PFSK-1 (cell line): ENCODE results near the gene LRRIQ1.

ENCODE experiments used
- FOXP2 ChIP-seq: optimal IDR thresholded peaks from 2 replicates; pipeline ENCODE3; 2011; ENCODE audit warnings: borderline replicate concordance, control low read depth, inconsistent platforms; ENCODE audit not compliant: insufficient read depth; ENCODE audit errors: extremely low read length, extremely low read depth
- POLR2AphosphoS5 ChIP-seq: IDR thresholded peaks from 2 replicates; pipeline ENCODE4 v1.6.1; 2012; ENCODE audit warnings: low read depth, mild to moderate bottlenecking, control low read depth, low read length, moderate library complexity
- REST ChIP-seq, 2 experiments: IDR thresholded peaks; 2 replicates each; pipeline versions ENCODE4 v1.6.1 to v1.8.0; 2011 to 2012; ENCODE audit warnings: low read depth in 2 of 2, low read length in 2 of 2, control low read depth in 1 of 2, inconsistent platforms in 1 of 2, mild to moderate bottlenecking in 1 of 2, moderate library complexity in 1 of 2; ENCODE audit not compliant: insufficient read depth in 1 of 2
- SIN3A ChIP-seq: IDR thresholded peaks from 2 replicates; pipeline ENCODE4 v1.6.1; 2012; ENCODE audit warnings: mild to moderate bottlenecking, low read length, moderate library complexity, borderline replicate concordance; ENCODE audit not compliant: insufficient read depth
- TAF1 ChIP-seq: IDR thresholded peaks from 2 replicates; pipeline ENCODE4 v1.6.1; 2012; ENCODE audit warnings: low read length, control low read depth, borderline replicate concordance; ENCODE audit not compliant: insufficient read depth

Gene LRRIQ1

GRCh38 chr12:85072826-85073225 is 36.7 kb downstream of the LRRIQ1 start:
- no peak for TF ChIP-seq POLR2AphosphoS5
- TF ChIP-seq SIN3A, result no peak
- TF ChIP-seq REST (IDR thresholded peaks at IDR 0.05; ENCODE audit: insufficient read depth in 1 of 2, low read depth in 2 of 2, low read length in 2 of 2), result no peak
- no peak for TF ChIP-seq FOXP2
- TF ChIP-seq TAF1, result no peak

- TF ChIP-seq SIN3A (no peak), POLR2AphosphoS5 (no peak), FOXP2 (no peak), TAF1 (no peak), REST (IDR thresholded peaks at IDR 0.05; ENCODE audit: insufficient read depth in 1 of 2, low read depth in 2 of 2, low read length in 2 of 2) (no peak)
Measured at GRCh38 chr12:85076688-85077430, 40.7 kb downstream of the LRRIQ1 start.

GRCh38 chr12:85085066-85085465 is 48.9 kb downstream of the LRRIQ1 start:
- TF ChIP-seq POLR2AphosphoS5 (no peak), SIN3A (no peak), FOXP2 (no peak), REST (IDR thresholded peaks at IDR 0.05; ENCODE audit: insufficient read depth in 1 of 2, low read depth in 2 of 2, low read length in 2 of 2) (no peak), TAF1 (no peak)

- TF ChIP-seq FOXP2 (no peak), TAF1 (no peak), POLR2AphosphoS5 (no peak), REST (IDR thresholded peaks at IDR 0.05; ENCODE audit: insufficient read depth in 1 of 2, low read depth in 2 of 2, low read length in 2 of 2) (no peak), SIN3A (no peak)
Measured at GRCh38 chr12:85089792-85090191, 53.6 kb downstream of the LRRIQ1 start.
